SK-N-SH (cell line): Measurements from ENCODE around the gene HINFP.

Experiments
- CTCF ChIP-seq: fragments of 200-600 bp; sonication (generic); IDR thresholded peaks from 2 replicates; pipeline ENCODE4 v1.6.1; 2017; ENCODE audit warnings: antibody characterized with exemption, mild to moderate bottlenecking, moderate library complexity
- GATA2 ChIP-seq: sonication (generic); formaldehyde crosslinking; IDR thresholded peaks from 2 replicates; pipeline ENCODE4 v1.5.0; 2020; ENCODE audit warnings: mild to moderate bottlenecking, missing genetic modification reagents
- JUND ChIP-seq: IDR thresholded peaks from 2 replicates; pipeline ENCODE4 v1.4.0; 2012
- POLR2AphosphoS5 ChIP-seq: IDR thresholded peaks from 2 replicates; pipeline ENCODE4 v1.6.1; 2012; ENCODE audit warnings: low read depth, low read length
- RXRA ChIP-seq: IDR thresholded peaks from 2 replicates; pipeline ENCODE4 v1.4.0; 2012; ENCODE audit warnings: low read depth, mild to moderate bottlenecking, borderline replicate concordance

DNA sequence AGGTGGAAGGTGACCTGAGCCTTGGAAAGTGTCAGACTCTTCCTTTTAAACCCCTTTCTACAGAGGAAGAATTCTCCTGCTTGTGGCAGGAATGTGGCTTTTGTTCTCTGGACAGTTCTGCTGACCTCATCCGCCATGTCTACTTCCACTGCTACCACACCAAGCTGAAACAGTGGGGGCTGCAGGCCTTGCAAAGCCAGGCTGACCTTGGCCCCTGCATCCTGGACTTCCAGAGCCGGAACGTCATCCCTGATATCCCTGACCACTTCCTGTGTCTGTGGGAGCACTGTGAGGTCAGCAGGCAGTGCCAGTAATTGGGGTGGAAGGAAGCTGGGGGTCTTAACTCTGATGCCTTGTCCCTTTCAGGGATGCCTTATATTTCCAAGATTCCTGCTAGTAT, 9.3 kb downstream of the HINFP start:
- no peak for TF ChIP-seq CTCF
- no peak for TF ChIP-seq GATA2 (CRISPR knock-in tag)
- no peak for TF ChIP-seq RXRA
- TF ChIP-seq POLR2AphosphoS5, result no peak
- TF ChIP-seq JUND, result no peak
